COLO668 (cell line): ENCODE measurements around the gene KNDC1.

Source experiments
- DNase-seq: peaks from one replicate; lab custom pipeline; 2025; ENCODE audit not compliant: unreplicated experiment; lab: John Stamatoyannopoulos, UW

Gene KNDC1

GRCh38 chr10:133273534-133274143, 113.6 kb downstream of the KNDC1 start:
- DNase-seq, result peak; percentile 8

- no peak for DNase-seq
Observed at GRCh38 chr10:133274751-133275683, 115.0 kb downstream of the KNDC1 start.

- peak; percentile 7 for DNase-seq
Observed at GRCh38 chr10:133275684-133276092, 115.7 kb downstream of the KNDC1 start.
